GM19351 (cell line): ENCODE measurements around the gene DPM2.

Experiments used
- ATAC-seq: cut with Tn5 transposase; IDR thresholded peaks from one replicate; pipeline ENCODE4 v1.9.1; 2021; ENCODE audit warnings: mild to moderate bottlenecking, moderate library complexity; ENCODE audit not compliant: unreplicated experiment

Gene DPM2

DNA sequence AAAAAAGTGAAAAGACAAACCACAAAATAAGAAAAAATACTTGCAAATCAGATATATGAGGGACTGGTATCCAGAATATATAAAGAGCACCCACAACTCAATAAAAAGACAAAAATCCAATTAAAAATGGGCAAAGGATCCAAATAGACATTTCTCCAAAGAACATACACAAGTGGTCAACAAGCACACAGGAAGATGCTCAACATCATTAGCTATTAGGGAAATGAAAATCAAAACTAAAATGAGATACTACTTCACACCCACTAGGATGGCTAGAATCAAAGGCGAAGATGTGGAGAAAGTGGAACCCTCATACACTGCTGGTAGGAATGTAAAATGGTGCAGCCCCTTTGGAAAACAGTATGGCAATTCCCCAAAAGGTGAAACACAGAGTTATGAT lies 21.1 kb upstream of the DPM2 start:
- no peak for ATAC-seq

DNA sequence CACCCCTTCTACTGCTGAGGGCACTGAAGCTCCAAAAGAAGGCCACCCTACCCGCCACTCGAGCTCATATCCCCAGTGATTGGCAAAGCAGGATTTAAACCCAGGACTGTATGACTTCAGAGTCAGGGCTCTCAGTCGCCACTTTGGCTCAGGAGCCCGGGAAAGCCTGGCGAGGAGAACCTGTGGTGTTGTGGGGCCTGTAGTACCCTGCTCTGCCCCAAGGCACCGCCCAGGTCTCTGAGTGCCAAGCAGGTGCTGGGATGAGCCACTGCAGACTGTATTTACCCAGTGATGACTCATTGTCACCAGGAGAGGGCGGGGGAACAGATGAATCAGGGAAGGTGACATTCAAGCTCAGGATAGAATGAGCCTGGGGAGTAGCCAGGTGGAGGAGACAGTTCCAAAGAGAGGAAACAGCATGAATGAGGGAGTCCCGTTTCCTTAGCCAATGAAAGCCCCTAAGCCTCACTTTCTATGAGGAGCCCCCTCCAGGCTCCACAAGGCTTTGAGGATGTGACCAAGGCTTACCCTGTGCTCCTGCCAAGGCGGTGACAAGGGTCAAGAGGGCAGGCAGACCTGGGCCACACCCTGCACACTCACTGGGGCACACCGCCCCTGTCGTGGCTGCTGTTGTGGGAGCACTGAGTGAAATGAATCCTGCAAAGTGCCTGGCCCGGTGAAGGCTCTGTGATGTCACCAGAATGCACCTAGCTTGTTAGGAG lies 17.8 kb upstream of the DPM2 start:
- ATAC-seq, result no peak

DNA sequence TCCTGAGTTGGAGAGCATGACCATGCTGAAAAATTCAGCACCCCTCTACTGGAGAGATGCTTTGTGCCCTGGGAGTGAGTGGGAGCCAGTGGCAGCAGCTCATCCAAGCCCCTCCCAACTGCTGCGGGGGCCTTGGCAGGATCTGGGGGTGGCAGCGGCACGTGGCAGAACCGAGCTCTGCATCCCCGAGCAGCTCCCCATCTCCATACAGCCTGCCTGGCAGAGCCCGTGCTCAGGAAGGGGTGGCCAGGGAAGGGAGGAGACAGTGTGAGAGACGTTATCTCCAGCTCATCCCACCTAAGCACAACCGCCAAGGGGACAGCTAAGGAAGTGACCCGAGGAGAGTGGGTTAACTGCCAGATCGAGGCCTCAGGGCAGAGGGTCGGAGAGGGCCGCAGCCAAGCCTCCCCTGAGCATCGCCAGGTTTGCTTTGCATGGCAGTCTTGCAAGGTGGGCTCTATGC lies 17.2 kb upstream of the DPM2 start:
- no peak for ATAC-seq

DNA sequence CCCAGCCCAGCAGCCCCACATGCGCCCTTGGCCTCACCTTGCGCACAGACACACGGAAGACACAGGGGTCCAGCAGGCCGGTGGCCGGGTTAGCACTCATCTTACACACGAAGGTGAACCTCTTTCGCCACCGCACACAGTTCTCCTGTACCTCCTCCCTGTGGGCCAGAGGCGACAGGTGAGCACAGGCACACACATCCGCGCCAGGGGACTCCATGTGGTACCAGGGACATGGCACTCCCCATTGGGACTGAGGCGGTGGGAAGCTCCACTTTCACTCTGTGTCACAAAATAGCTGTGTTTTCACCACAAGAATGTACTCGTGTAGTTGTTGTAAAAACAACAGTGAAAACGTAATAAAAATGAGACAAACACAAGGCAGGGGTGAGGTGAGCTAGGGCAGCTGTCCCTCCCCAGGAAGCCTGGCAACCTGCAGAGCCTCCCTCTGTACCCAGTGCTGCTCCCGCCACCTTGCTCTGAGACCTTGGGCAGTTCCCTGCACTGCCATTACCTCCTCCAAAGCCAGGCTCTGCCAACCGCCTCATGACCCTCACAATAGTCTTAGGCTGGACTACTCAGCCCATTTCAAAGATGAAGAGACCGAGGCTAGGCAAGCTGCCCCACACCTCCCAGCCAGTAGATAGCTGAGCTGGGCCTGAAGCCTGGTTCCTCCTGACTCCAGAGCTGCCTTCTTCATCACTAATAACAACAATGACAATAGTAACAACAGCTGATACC lies 16.3 kb upstream of the DPM2 start:
- no peak for ATAC-seq

DNA sequence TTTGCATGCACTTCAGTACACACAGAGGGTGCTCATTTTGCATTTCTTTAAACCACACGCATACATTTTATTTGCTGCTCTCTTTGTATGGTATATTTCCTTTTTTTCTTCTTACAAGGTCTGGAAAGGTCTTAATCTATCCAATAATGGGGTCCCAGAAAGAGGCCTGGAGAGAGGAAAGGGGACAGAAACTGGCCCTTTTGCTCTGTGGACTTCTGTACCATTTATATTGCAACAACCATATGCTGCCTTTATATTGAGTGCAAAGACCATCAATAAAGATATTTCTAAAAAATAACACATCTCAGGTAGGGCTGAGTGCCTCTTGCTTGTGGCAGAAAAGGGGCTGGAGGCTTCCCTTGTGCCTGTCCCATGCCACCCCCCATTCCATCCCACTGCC lies 15.5 kb upstream of the DPM2 start:
- no peak for ATAC-seq

DNA sequence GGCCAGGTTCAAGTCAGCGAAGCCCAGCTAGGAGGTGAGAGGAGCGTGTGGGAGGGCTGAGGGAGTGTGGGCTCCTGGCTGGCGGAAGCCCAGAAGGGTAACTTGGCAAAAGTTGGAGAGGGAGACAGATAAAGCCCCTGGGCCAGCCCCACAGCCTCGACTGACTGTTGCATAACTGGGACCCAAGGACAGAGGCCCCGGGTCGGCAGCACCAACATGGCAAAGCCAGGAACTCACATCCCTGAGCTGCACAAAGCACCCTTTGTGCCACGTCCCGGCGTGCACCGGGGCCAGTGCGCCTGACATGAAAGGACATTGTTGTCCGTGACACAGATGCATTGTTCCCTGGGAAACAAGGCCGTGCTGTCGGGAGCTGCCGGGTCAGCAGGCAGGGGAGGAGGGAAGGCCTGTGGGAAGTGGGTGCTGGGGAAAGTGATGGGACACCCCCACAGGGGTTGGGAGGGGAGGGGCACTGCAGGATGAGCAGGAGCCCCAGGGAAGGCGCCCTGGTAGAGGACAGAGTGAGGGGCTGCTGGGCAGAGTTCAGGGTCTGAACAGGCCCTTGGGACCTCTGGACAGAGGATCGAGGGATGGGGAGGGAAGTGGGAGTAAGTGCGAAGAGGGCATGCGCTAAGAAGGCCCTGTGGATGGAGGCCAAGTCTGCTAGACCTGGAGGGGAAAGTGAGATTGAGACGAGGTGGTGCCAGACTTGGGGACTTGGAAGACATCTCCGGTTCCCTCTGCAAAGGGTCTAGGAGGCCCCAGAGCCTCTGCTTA lies 13.0 kb upstream of the DPM2 start:
- ATAC-seq, result no peak

DNA sequence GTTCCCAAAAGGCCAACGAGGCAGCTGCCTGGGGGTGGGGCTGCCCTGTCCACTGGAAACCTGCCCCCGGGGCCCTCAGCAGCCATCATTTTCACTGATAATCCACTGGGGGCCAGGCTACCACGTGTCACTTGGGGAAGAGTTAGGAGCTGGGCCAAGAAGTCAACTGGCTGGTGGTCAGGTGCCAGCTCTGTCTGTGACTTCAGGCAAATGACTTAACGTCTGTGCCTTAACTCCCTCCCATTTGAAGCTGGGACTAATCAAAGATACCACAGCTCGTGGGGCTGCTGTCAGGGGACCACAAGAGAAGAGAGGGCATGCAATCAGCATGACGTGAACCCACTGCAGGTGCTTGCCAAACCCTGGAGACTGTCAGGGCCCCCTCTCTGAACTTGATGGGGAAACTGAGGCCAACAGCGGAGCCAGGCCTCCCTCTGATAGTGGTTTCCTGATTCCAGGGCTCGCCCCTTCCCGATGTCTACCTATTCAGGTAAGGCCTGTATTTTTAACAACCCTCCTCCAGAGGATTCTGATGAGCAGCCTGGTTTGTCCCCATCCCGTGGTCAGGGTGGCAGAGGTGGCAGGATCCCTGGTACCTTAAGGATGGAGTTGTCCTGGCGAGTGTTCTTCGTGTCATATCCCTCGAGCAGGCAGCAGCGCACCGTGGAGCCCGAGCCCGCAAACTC lies 12.3 kb upstream of the DPM2 start:
- ATAC-seq, result no peak

DNA sequence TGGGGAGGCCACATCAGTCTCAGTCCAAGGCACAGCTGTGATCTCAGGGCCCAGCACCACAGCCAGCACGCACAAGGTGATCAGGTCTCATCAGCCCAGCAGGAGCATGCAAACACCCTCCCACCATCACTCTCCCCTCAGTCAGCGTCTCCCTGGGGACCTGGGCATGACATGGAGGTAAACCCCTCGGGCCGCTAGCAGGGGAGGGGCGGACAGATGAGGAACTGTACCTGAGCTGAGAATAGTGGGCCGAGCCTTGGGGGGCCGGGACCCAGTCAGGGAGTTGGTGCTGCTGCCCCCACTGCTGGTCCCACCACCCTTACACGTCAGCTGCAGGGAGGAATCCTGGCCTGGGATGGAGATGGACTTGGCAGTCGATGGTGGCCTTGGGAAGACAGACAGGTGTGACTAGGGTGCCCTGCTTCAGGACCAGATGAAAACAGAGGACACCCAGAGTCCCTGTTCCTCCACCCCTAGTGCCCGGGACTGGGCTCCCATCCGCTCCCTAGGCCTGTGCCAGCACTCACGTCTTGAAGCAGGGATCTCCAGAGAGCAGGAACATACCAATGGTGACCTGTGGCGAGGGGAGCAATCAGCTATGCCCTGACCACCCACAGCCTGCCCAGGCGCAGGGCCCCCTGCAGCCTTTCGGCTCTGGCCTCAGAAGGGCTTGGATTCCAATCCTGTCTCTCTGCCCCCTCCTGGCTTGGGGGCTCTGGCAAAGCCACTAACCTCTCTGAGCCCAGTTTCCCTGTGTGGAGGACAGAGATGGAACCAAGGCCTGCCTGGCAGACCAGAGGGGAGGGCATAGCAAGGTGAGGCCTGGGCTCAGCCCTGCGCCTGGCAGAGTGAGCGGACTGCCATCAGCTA lies 10.4 kb upstream of the DPM2 start:
- no peak for ATAC-seq

DNA sequence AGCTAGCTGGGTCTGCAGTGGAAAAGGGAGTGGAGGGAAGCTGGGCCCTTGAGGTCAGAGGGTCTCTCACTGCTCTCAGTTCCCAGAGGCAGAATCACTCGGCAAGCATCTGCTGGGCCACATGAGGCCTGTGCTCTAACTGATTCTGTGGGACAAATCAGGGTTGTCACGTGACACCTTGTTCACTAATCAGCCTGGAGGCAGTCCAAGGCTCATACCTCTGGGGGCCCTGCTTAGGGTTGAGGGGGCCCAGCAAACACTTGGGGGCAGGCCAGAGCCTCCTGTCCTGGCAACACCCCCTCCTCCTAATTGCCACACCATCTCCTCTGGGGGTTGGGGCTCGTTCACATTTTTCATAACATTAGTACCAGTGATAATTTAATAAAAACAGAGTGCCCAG lies 9.1 kb upstream of the DPM2 start:
- no peak for ATAC-seq

DNA sequence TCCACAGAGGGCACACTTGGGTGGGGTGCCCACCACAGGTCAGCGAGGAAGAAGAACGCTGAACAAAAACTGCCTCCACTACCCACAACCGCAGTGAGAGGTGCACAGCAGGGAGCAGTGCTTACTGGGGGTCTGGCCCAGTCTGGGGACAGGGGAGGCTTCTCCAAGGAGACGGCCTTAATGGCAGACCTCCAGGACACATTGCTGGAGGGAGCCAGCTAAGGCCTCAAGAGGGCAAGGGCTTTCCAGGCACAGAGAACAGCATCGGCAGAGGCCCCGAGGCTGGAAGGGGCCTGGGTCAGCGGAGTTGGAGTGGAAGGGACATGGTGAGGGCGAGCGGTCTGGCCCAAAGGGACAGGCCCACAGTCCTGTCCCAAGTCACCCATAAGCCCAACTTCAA lies 8.3 kb upstream of the DPM2 start:
- no peak for ATAC-seq

DNA sequence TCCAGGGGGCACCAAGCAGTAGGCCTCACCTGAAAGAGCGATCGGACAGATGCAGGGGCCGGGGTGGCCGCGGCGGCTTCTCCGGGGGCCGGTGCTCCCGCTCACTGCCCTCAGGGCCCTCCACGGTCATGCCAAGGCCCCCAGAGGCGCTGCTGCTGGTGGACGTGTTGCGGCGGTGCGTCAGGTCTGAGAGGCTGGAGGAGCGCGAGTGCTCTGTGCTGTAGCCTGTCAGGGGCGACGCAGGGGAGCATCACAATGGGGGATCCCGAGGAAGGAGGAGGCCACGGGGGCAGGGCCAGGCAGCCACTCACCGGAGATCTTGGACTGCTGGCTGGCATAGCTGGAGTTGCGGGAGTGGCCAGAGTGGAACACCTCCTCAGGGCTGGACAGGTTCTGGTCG lies 7.7 kb upstream of the DPM2 start:
- ATAC-seq, result no peak

DNA sequence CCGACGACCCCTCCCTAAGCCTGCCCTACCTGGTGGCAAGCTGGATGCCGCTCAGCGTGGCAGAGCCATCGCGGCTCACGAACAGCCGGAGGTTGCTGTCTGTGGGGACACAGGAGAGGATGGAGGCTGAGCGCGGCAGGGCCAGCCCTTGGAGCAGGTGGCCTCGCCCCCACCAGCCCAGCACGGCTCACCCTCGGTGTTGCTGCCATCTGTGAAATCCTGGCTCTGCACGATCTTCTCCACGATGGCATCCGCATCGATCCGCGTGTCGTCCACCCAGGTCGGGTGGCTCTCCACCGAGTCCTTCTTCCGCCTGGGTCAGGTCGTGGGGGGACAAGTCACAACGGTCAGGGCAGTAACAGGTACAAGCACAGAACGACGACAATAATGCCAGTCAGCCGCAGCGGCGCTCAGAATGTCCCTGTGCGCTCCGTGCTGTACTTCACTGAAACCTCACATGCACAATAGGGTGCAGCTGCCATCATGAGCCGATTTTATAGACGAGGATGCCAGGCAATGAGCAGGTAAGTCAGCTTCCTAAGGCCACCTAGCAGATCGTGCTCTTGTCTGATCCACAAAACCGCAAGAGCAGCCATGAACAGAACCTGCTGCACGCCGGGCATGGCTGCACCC lies 7.0 kb upstream of the DPM2 start:
- ATAC-seq, result no peak

DNA sequence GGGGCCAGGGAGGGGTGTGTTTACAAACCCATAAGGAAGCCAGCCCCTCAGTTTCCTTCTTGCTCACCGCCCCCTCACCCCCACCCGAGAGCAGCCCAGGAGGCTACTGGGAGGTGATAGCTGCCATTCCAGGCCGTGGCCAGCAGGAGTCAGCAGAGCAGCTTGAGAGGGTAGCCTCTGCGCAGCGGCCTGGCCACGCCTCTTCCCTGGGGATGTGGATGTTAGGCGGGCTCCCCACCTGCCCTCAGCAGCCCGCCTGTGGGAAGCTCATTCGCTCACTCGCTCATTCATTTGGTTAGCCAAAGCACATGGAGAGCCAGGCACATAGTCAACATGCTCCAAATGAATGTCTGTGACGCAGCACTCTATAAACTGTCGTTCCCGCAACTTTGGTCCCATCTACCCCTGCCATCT lies 6.1 kb upstream of the DPM2 start:
- no peak for ATAC-seq

DNA sequence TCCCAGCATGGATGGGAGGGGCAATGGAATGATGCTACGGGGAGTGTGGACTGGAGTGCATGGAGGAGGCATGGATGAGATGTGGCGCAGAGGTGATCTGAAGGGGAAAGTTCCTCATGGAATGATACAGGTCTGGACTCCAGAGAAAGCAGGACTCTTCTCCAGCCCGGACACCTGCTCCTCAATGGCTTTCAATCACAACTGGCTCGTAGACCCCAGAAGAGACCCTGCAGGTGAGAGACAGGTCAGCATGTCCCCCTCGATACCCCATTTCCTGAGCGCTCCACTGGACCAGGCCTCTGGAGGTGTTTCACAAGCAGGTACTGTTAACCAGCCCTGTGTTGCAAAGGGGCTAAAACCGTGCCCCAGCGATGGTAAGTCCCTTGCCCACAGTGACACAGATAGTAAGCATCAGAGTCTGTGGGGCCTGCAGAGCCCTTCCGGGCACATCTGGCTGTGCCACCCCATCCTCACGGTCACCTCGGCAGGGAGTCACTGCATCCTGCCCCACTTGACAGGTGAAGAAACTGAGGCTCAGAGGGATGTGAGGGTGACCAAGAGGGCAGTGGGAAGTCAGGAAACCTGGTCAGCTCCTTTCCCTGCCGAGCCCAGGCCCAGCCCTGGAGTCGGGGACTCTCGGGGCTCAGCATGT lies 5.5 kb upstream of the DPM2 start:
- ATAC-seq, result no peak

DNA sequence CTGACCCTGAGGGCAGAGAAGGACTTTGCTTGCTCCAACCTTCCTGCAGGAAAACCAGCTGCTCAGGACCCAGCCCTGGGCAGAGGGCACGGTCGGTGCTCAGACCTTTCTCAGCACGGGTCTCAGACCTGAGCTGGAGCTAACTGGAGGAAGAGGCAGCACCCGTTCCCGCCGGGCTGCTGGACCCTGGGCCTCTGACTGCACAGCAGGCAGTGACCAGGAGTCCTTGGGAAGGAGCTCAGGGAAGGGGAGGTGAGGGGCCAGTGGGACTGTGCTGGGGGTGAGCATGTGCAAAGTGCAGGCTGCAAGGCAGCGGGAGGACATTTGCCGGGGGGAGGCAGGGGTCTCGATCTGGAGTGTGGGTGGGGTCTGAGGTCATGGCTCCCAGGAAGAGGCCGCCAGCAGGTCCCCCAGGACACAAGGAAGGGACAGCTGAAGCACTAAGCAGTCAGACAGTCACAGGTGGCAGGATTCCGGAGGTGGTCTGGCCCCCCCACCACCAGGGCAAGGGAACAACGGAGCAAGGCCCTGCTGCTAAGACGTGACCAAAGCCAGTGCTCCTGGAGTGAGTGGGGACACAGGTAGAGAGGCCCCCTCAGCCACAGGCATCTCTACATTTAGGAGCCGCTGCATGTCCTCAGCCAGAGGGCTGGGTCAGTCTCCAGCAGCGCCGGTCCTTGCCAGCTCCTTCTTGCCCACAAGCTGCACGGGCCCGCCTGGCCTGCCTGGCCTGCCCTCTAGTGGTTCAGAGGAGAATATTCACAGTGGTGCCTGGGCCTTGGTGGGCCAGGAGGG lies 4.8 kb upstream of the DPM2 start:
- ATAC-seq, result no peak

DNA sequence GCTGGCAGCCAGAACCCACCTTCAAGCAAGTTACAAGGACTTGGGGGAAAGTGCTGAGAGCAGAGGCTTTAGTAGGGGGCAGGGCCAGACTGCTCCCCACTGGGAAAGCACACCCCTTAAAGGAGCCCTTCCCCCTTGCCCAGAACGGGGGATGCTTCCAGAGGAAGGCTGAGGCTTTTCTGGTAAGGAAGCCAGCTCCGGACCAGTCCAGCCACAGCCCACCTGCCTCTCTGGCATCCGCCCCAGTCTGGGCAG lies 4.2 kb upstream of the DPM2 start:
- no peak for ATAC-seq

DNA sequence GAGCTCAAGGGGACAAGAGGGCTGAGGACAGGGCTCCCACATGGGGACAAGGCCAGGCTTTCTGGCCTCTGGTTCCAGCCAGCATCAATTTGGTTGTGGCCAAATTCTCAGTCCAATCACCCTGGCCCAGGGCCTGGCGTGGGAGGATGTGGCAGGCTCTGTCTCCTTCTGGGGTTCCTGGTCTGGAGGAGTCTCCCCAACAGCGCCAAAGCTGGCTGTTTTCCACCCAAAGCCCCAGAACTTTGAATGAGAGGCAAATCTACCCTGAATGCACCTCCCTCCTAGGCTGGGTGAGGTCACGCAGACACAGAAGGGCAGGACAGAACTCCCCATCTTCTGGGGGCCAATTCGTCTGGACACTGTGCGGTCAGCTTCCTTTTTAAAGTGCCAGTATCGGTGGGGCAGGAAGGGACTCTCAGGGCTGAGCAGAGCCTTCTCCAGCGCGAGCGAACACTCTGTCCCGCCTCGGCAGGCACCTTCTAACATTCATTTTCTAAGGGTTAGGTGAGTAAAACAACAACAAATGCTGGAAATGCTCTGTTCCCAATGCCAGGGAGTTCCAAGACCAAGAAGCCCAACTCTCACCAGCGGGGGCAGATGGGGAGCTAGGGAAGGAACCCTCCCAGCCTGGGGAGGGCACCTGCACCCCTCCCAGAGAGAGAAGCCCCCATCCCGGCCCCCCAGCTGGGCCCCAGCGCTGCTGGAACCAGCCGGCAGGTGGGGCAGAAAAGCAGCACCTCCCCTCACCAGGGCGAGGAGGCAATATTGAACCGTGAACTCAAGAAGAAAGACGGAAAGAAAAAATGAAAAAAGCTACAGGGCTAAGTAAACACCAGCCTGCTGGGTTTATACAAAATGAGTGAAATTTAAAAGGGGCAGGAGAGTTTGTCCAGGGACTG lies 3.7 kb upstream of the DPM2 start:
- ATAC-seq, result no peak

DNA sequence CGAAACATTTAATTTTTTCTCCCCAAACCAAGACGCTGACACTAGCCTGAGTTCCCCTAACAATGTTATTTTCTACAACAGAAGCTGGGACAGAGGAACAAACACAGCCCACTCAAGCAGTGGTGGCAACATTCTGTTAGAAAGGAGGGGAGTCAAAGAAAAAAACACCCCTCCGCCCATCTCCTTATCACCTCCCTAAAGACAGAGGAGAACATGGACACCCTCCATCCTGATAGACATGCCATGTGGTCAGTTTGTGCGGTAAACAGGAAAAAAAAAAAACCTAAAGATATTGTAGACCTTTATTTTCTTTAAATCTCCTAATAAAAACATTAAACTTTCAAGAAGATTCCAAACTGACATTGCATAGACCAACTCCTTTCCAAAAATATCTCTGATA lies 2.9 kb upstream of the DPM2 start:
- no peak for ATAC-seq
